ENCODE results near the gene CDH4. TPM values are rescaled to one million over a fixed set of nuclear protein-coding genes. Genes with fewer than 3 reads are reported as not detected.

The CDH4 gene
- total and polyA plus RNA-seq, 7 donors = under 0.01 to 0.06 TPM; not detected in 5

DNA sequence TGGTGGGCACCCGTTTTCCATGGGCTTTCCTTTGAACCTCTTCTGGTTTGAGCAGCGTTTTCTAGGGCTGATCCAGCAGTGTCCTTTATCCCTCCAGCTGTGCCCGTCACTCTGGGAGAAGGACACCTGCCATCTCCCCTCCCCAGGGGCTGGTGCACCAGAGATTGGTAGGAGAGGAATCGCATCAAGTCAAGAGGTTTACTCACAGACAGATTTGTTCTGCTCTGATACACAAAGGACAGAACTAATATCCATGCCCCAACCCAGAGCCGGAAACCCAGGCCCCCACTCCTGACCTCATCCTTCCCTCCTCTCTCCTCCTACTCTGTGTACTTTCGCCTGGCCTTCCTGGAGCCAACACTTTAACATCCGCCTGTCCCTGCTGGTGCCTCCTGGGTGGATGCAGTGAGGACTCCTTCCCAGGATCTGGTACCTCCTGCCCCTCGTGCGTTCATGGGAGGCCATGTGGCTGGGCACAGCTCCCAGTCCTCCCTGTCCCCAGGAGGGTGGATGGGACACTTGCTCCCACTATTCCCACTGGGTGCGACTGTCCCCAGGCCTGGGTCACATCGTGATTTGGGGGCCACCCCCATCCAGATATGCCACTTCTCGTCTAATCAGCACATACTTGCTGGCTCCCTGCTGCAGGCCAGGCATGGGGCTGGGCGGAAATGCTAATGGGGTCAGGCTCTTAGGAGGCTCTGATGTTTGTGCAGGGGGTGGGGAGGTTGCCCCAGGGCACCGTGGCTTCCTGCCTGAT is 286.3 kb downstream of the CDH4 start:
- DNase-seq = no peak
- Histone ChIP-seq H3K27ac (no peak overlapping the region), H3K4me3 (no peak overlapping the region), H3K36me3 (no peaks in the 10 kb centered on the region), H3K9me3 (no peaks in the 10 kb centered on the region), H3K4me1 (no peaks in the 10 kb centered on the region), H3K27me3 (peaks cover 0 to 7% (median 0%) of the 10 kb centered on the region in 3 donors)
- 70 to 78% methylated on average over 14 of the region's 14 CpGs for WGBS, 2 donors
- intact Hi-C loops (cut with DNase I) = no loop called here
- no peak for TF ChIP-seq POLR2A (IDR thresholded peaks at IDR 0.05)
- TF ChIP-seq, protein P1, sequence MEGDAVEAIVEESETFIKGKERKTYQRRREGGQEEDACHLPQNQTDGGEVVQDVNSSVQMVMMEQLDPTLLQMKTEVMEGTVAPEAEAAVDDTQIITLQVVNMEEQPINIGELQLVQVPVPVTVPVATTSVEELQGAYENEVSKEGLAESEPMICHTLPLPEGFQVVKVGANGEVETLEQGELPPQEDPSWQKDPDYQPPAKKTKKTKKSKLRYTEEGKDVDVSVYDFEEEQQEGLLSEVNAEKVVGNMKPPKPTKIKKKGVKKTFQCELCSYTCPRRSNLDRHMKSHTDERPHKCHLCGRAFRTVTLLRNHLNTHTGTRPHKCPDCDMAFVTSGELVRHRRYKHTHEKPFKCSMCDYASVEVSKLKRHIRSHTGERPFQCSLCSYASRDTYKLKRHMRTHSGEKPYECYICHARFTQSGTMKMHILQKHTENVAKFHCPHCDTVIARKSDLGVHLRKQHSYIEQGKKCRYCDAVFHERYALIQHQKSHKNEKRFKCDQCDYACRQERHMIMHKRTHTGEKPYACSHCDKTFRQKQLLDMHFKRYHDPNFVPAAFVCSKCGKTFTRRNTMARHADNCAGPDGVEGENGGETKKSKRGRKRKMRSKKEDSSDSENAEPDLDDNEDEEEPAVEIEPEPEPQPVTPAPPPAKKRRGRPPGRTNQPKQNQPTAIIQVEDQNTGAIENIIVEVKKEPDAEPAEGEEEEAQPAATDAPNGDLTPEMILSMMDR (IDR thresholded peaks at IDR 0.05) = no peak
- TF ChIP-seq EP300 (IDR thresholded peaks at IDR 0.05) = no peak
- TF ChIP-seq POLR2AphosphoS5 (IDR thresholded peaks at IDR 0.05) = no peak

DNA sequence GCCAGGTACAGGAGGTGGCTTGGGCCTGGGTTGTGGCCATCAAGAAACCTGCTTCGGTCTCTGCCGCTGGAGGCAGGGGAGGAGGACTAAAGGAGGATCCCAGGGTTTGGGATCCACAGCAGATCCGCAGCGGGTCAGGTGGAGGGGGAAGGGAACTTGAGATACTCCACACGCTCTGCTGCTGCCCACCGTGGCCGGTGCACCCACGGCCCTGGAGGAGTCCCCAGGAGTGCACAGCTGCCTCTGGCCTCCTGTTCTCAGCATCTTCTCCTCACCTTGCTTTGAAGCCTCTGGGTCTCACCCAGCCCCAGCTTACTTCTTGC is 286.8 kb downstream of the CDH4 start:
- no peak for TF ChIP-seq EP300 (IDR thresholded peaks at IDR 0.05)
- TF ChIP-seq POLR2A (IDR thresholded peaks at IDR 0.05) = no peak
- no peak for TF ChIP-seq POLR2AphosphoS5 (IDR thresholded peaks at IDR 0.05)
- TF ChIP-seq, protein P1 (IDR thresholded peaks at IDR 0.05) = no peak
- Histone ChIP-seq H3K4me1 (no peaks in the 10 kb centered on the region), H3K27ac (no peak overlapping the region), H3K36me3 (no peaks in the 10 kb centered on the region), H3K4me3 (no peak overlapping the region), H3K27me3 (peaks cover 0 to 11% (median 0%) of the 10 kb centered on the region in 3 donors), H3K9me3 (no peaks in the 10 kb centered on the region)
- intact Hi-C loops (cut with DNase I) = no loop called here
- 86 to 88% methylated on average over 8 of the region's 8 CpGs for WGBS, 2 donors
- DNase-seq = no peak

DNA sequence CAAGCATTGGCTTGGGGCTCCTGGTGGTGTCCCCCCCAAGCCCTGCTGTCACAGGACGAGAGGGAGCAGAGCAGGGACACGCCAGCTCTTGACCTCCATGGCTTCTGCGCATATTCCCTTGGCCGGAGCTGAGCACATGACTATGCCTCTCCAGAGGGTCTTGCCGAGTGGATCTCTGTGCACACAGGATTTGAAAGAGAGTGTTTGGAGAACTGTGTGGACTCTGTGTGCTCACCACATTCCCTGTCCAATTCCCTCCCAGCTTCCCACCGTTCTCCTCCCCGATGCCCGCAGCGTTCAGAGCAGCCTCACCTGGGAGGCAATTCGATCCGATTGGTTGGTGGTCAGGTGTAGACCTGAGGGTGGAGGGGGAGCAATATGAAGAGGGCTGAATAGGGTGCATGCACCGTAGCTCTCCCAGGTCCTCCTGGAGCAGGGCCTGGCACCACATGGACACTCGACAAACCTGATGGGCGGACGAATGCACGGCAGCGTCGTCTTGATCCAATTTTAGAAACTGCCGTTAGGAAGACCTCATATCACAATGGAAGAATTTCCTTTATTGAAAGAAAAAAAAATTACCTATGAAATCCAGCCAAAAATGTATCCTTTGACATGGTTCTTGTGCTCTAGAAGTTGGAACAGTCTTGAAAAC is 287.8 kb downstream of the CDH4 start:
- H3K27me3 ChIP-seq = peaks cover 0 to 11% (median 0%) of the 10 kb centered on the region in 3 donors
- H3K36me3 ChIP-seq = no peaks in the 10 kb centered on the region
- TF ChIP-seq, protein P1 (IDR thresholded peaks at IDR 0.05) = no peak
- no peak for TF ChIP-seq POLR2A (IDR thresholded peaks at IDR 0.05)
- no peak for TF ChIP-seq EP300 (IDR thresholded peaks at IDR 0.05)
- no peak for TF ChIP-seq POLR2AphosphoS5 (IDR thresholded peaks at IDR 0.05)
- H3K4me1 ChIP-seq = no peaks in the 10 kb centered on the region
- no peak overlapping the region for H3K27ac ChIP-seq
- no peak overlapping the region for H3K4me3 ChIP-seq
- intact Hi-C loops (cut with DNase I) = no loop called here
- no peaks in the 10 kb centered on the region for H3K9me3 ChIP-seq
- WGBS, 2 donors = 90 to 91% methylated on average over 19 of the region's 19 CpGs
- no peak for DNase-seq

DNA sequence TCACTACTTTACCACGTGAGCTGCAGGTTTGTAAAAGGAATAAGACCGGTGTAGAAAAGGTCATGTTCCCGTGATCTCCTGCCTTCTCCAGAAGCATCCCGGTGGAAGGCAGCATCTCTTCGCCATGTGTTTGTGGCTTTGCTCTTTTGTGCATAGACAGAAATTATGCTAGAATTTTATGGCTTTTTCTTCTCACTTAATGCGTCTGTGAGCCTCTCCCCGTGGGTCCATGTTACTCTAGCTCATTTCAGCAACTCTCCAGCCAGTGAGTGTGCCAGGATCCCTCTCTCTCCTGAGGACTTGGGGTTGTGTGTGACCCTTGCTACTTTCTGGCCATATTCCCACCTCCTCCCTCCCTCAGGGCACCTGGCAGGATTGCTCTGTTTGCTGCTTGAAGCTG is 289.5 kb downstream of the CDH4 start:
- Histone ChIP-seq H3K27ac (no peak overlapping the region), H3K4me3 (no peak overlapping the region), H3K36me3 (no peaks in the 10 kb centered on the region), H3K9me3 (no peaks in the 10 kb centered on the region), H3K27me3 (peaks cover 0 to 15% (median 0%) of the 10 kb centered on the region in 3 donors), H3K4me1 (no peaks in the 10 kb centered on the region)
- intact Hi-C loops (cut with DNase I) = no loop called here
- WGBS, 2 donors = 86 to 90% methylated on average over 7 of the region's 7 CpGs
- no peak for DNase-seq
- TF ChIP-seq EP300 (IDR thresholded peaks at IDR 0.05) (no peak), POLR2A (IDR thresholded peaks at IDR 0.05) (no peak), POLR2AphosphoS5 (IDR thresholded peaks at IDR 0.05) (no peak)
- TF ChIP-seq, protein P1 (IDR thresholded peaks at IDR 0.05) = no peak

Data from sigmoid colon (tissue), 7 donors.